K562 (cell line): ENCODE measurements around the gene MINDY4. TPM values are rescaled to one million over a fixed set of nuclear protein-coding genes. Genes with fewer than 3 reads are reported as not detected.

Source experiments
- ATAC-seq: fragments of 200-7000 bp; cut with Tn5 transposase; 3 replicates; pipeline ENCODE4 v1.9.1; 2020; ENCODE audit warnings: moderate library complexity
- BruUV-seq: library from RNA; stranded (reverse); fragments of 400-500 nt; replicated peaks from 2 replicates; lab custom pipeline; 2021; lab: Mats Ljungman, UMichigan
- CTCF ChIA-PET: fragments of 300-600 bp; formaldehyde crosslinking; extraction: SDS; loops from one replicate; lab custom pipeline; 2021; ENCODE audit warnings: low intra/inter-chr PET ratio; lab: Yijun Ruan, JAX
- POLR2A ChIA-PET: fragments of 300-600, 350-650 bp; sonication (Branson Sonifier 250); formaldehyde crosslinking; extraction: SDS; loops from one replicate; lab custom pipeline; 2021; ENCODE audit warnings: antibody characterized with exemption, inconsistent platforms; lab: Yijun Ruan, JAX
- DNase-seq, 4 experiments: peaks; one replicate each; pipeline versions ENCODE4 v3.0.0 to v3.0.0-alpha.2; 2011 to 2018; ENCODE audit warnings: low spot score in 3 of 4, mixed read lengths in 3 of 4; ENCODE audit errors: extremely low read depth in 1 of 4
- FAIRE-seq: peaks from 2 replicates; lab custom pipeline; 2011; peaks lifted over from hg19 to GRCh38; lab: Jason Lieb, UNC
- H2AFZ ChIP-seq: 2 replicates; pipeline ENCODE4 v1.6.0; 2011; ENCODE audit warnings: low read depth, low read length, control low read depth, inconsistent platforms
- H3K27ac ChIP-seq: fragments of 200-600 bp; 3 replicates; pipeline ENCODE4 v1.8.0; 2011; ENCODE audit warnings: low read depth, mild to moderate bottlenecking, control low read depth, inconsistent platforms, low read length, moderate library complexity, mixed read lengths; ENCODE audit errors: extremely low read depth
- H3K27me3 ChIP-seq, 2 experiments: fragments of 300-600 bp in 1 of 2; 2 replicates in 1 of 2; 3 replicates in 1 of 2; pipeline versions ENCODE4 v1.6.0 to v1.8.0; 2011; ENCODE audit warnings: inconsistent platforms in 2 of 2, low read length in 2 of 2, mild to moderate bottlenecking in 1 of 2, mixed read lengths in 1 of 2, moderate library complexity in 1 of 2; ENCODE audit not compliant: control insufficient read depth in 2 of 2, insufficient read depth in 2 of 2
- H3K36me3 ChIP-seq: fragments of 300-600 bp; 3 replicates; pipeline ENCODE4 v1.8.0; 2011; ENCODE audit warnings: mild to moderate bottlenecking, low read length, inconsistent platforms; ENCODE audit not compliant: control insufficient read depth, insufficient read depth
- H3K4me1 ChIP-seq, 2 experiments: fragments of 200-600 bp in 1 of 2; replicated peaks in 1 of 2; 2 replicates in 1 of 2; 3 replicates in 1 of 2; pipeline versions ENCODE4 v1.5.1 to v1.8.0; 2011; ENCODE audit warnings: inconsistent platforms in 2 of 2, low read length in 2 of 2, mild to moderate bottlenecking in 1 of 2, mixed read lengths in 1 of 2, moderate library complexity in 1 of 2; ENCODE audit not compliant: control insufficient read depth in 2 of 2, insufficient read depth in 2 of 2
- H3K4me2 ChIP-seq: 2 replicates; pipeline ENCODE4 v1.6.1; 2011; ENCODE audit warnings: low read length, control low read depth, inconsistent platforms, mixed read lengths; ENCODE audit not compliant: insufficient read depth
- H3K4me3 ChIP-seq: fragments of 200-600 bp; sonication (generic), shearing (Covaris generic); 2 replicates; pipeline ENCODE4 v1.5.1; 2016; ENCODE audit warnings: control low read depth, inconsistent platforms
- H3K79me2 ChIP-seq: fragments of 200-600 bp; 3 replicates; pipeline ENCODE4 v1.8.0; 2011; ENCODE audit warnings: low read length, inconsistent platforms; ENCODE audit not compliant: control insufficient read depth, insufficient read depth
- H3K9ac ChIP-seq, 2 experiments: 2 replicates each; pipeline versions ENCODE4 v1.6.0 to v1.6.1; 2011; ENCODE audit warnings: low read depth in 2 of 2, low read length in 2 of 2, control low read depth in 1 of 2, inconsistent platforms in 1 of 2, mild to moderate bottlenecking in 1 of 2, mixed read lengths in 1 of 2; ENCODE audit not compliant: insufficient read depth in 1 of 2
- H3K9me1 ChIP-seq: one replicate; pipeline ENCODE4 v1.6.0; 2011; ENCODE audit warnings: inconsistent platforms, mild to moderate bottlenecking, low read length, moderate library complexity; ENCODE audit not compliant: control insufficient read depth, insufficient read depth
- H3K9me3 ChIP-seq: replicated peaks from 2 replicates; pipeline ENCODE4 v1.5.1; 2011; ENCODE audit warnings: low read depth, low read length, inconsistent platforms; ENCODE audit not compliant: control insufficient read depth, insufficient read depth
- H4K20me1 ChIP-seq: replicated peaks from 2 replicates; pipeline ENCODE4 v1.6.1; 2011; ENCODE audit warnings: low read length, inconsistent platforms, mixed read lengths; ENCODE audit not compliant: control insufficient read depth, insufficient read depth
- NFE2 ChIP-seq: IDR thresholded peaks from 2 replicates; pipeline ENCODE4 v1.6.1; 2014; ENCODE audit warnings: antibody characterized with exemption, low read depth
- NONO ChIP-seq, 2 experiments: fragments of 200-400 bp in 1 of 2; fragments of 450-650 bp in 1 of 2; formaldehyde crosslinking in 1 of 2; IDR thresholded peaks; 2 replicates each; pipeline ENCODE4 v1.6.1; 2017; ENCODE audit warnings: low read depth in 2 of 2, mild to moderate bottlenecking in 2 of 2, moderate library complexity in 2 of 2, low read length in 1 of 2
- RBM22 ChIP-seq: fragments of 200-400 bp; formaldehyde crosslinking; IDR thresholded peaks from 2 replicates; pipeline ENCODE4 v1.6.1; 2018; ENCODE audit warnings: low read length, low read depth; ENCODE audit not compliant: poor library complexity, severe bottlenecking
- SMARCE1 ChIP-seq: fragments of 450-650 bp; IDR thresholded peaks from 2 replicates; pipeline ENCODE4 v1.7.1; 2016; ENCODE audit warnings: mild to moderate bottlenecking
- SRSF7 ChIP-seq: fragments of 200-400 bp; formaldehyde crosslinking; optimal IDR thresholded peaks from 2 replicates; pipeline ENCODE3; 2017; ENCODE audit warnings: mild to moderate bottlenecking, low read depth, low read length
- XRCC5 ChIP-seq: fragments of 200-400 bp; formaldehyde crosslinking; IDR thresholded peaks from 2 replicates; pipeline ENCODE4 v1.6.1; 2017; ENCODE audit warnings: low read depth, mild to moderate bottlenecking, low read length
- ZZZ3 ChIP-seq: fragments of 450-650 bp; IDR thresholded peaks from 2 replicates; pipeline ENCODE4 v1.6.1; 2016; ENCODE audit warnings: antibody characterized with exemption, mild to moderate bottlenecking, moderate library complexity
- WGBS: fragments of 100-300 bp; shearing (Covaris generic); methylation state at CpG from one replicate; pipeline ENCODE4 v1.1.6; 2016; ENCODE audit warnings: low coverage, mixed read lengths; ENCODE audit not compliant: insufficient coverage; ENCODE audit errors: missing lambda C conversion rate; 5-methylcytosine and 5-hydroxymethylcytosine counted together
- in situ Hi-C: fragments of 300-500 bp; cut with MboI; formaldehyde crosslinking; loops from 4 replicates; pipeline ENCODE4 v1.15.0; 2018; ENCODE audit warnings: inconsistent platforms, mixed read lengths
- intact Hi-C: fragments of 100-400 bp; cut with micrococcal nuclease; formaldehyde crosslinking; loops from 2 replicates; pipeline ENCODE4 v1.14.2; 2022
- polyA plus RNA-seq, 8 experiments: library from polyadenylated mRNA; depleted of rRNA in 4 of 8; stranded (reverse) in 5 of 8; unstranded in 3 of 8; fragments of >200 nt; fragmentation: Nextera tagmentation in 2 of 8; fragmentation: Illumina TruSeq in 1 of 8; extraction: Ambion mirVana in 2 of 8; extraction: Trizol in 1 of 8; gene quantifications; 2 replicates each; pipeline versions ENCODE4 v1.2.1 to v1.2.3, GENCODE V29; 2011 to 2014; ENCODE audit warnings: inconsistent platforms in 1 of 8, missing spikeins in 1 of 8
- total RNA-seq, 7 experiments: library from RNA; depleted of rRNA in 6 of 7; stranded (reverse); fragments of >200 nt in 6 of 7; fragmentation: Illumina TruSeq in 2 of 7; extraction: Trizol in 2 of 7; gene quantifications; 2 replicates each; pipeline versions ENCODE4 v1.2.1 to v1.2.3, GENCODE V29; 2011 to 2021; ENCODE audit warnings: low replicate concordance in 1 of 7
- TF ChIP-seq, protein P1 (sequence below): fragments of 250-450 bp; sonication (Bioruptor Pico); IDR thresholded peaks from 2 replicates; pipeline ENCODE4 v1.4.0; 2020; ENCODE audit warnings: mild to moderate bottlenecking

The MINDY4 gene
- total and polyA plus RNA-seq, 9 of the 15 experiments (the other 6 are each of a cell fraction or from before 2014, with no cell fraction given), result 2.1 to 16.7 (median 11.0) TPM

DNA sequence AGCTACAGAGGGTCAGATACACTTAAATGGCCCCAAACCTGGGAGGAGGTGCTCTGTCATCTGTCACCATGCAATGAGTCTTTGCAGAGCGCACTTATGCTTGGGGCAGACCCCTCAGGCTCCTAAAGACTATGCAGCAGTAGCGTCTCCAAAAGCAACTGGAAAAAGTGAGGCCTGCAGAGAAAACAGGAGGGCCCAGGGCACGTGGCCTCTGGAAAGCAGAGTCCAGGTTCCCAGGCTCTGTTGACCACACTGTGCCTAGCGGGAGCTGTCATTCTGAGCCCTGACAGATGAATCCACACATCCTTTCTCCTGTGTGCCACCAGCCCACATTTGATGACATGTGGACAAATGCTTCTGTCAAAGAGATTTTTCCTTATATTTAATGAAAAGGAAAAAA lies 66.4 kb downstream of the MINDY4 start:
- no peak for DNase-seq
- Histone ChIP-seq H3K27ac (no peak overlapping the region), H3K27me3 (no peaks in the 10 kb centered on the region), H2AFZ (no peak overlapping the region), H3K4me2 (no peak overlapping the region), H3K9me1 (no peaks in the 10 kb centered on the region), H3K9ac (no peak overlapping the region), H3K36me3 (peaks cover 26% of the 10 kb centered on the region; the same call in 2 of the 3 replicates), H3K4me1 (peaks cover 0 to 4% of the 10 kb centered on the region in 2 experiments; a peak in 2 of 5 replicates), H3K4me3 (no peak overlapping the region), H3K79me2 (no peaks in the 10 kb centered on the region), H3K9me3 (0 out of 2 replicates have a peak, but pooled peaks cover 6% of the 10 kb centered on the region), H4K20me1 (no peaks in the 10 kb centered on the region)
- FAIRE-seq, result no peak
- no peak for TF ChIP-seq RBM22
- no peak for TF ChIP-seq NFE2
- TF ChIP-seq, protein P1, sequence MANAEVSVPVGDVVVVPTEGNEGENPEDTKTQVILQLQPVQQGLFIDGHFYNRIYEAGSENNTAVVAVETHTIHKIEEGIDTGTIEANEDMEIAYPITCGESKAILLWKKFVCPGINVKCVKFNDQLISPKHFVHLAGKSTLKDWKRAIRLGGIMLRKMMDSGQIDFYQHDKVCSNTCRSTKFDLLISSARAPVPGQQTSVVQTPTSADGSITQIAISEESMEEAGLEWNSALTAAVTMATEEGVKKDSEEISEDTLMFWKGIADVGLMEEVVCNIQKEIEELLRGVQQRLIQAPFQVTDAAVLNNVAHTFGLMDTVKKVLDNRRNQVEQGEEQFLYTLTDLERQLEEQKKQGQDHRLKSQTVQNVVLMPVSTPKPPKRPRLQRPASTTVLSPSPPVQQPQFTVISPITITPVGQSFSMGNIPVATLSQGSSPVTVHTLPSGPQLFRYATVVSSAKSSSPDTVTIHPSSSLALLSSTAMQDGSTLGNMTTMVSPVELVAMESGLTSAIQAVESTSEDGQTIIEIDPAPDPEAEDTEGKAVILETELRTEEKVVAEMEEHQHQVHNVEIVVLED, result no peak
- TF ChIP-seq XRCC5, result no peak
- POLR2A ChIA-PET, result no interaction called here
- intact Hi-C loops, result no loop called here
- ATAC-seq, result no peak
- BruUV-seq, result no TSS peak
- CTCF ChIA-PET, result no interaction called here
- WGBS, result 82% methylated on average over 4 of the region's 4 CpGs
- in situ Hi-C loops, result no loop called here

GRCh38 chr7:30838008-30838407 lies 66.8 kb downstream of the MINDY4 start:
- Histone ChIP-seq H3K27me3 (no peaks in the 10 kb centered on the region), H3K4me2 (no peak overlapping the region), H3K9me1 (no peaks in the 10 kb centered on the region), H3K9me3 (0 out of 2 replicates have a peak, but pooled peaks cover 5% of the 10 kb centered on the region), H2AFZ (no peak overlapping the region), H3K9ac (no peak overlapping the region), H3K4me3 (no peak overlapping the region), H3K36me3 (peaks cover 26% of the 10 kb centered on the region; the same call in 2 of the 3 replicates), H4K20me1 (no peaks in the 10 kb centered on the region), H3K27ac (no peak overlapping the region), H3K4me1 (peaks cover 0 to 4% of the 10 kb centered on the region in 2 experiments; a peak in 2 of 5 replicates), H3K79me2 (no peaks in the 10 kb centered on the region)
- in situ Hi-C loops, result no loop called here
- DNase-seq (no peak), ATAC-seq (no peak), FAIRE-seq (no peak)
- no TSS peak for BruUV-seq
- ChIA-PET POLR2A (no interaction called here), CTCF (no interaction called here)
- WGBS, result 81% methylated on average over 4 of the region's 5 CpGs
- intact Hi-C loops, result no loop called here
- TF ChIP-seq, protein P1, result no peak
- TF ChIP-seq ZZZ3 (no peak), SRSF7 (no peak), NONO (IDR thresholded peaks at IDR 0.05; ENCODE audit: low read depth in 2 of 2, low read length in 1 of 2) (no peak), SMARCE1 (no peak)
